Measurements from ENCODE around the gene HFM1.

- no peak for TF ChIP-seq POLR2AphosphoS5 (IDR thresholded peaks at IDR 0.05)
- TF ChIP-seq CTCF (IDR thresholded peaks at IDR 0.05): no peak
- TF ChIP-seq POLR2A (IDR thresholded peaks at IDR 0.05): no peak
- TF ChIP-seq EP300 (IDR thresholded peaks at IDR 0.05): no peak
Observed at GRCh38 chr1:91311672-91312071, 93.0 kb downstream of the HFM1 start.
